KOPT-K1 (cell line): ENCODE measurements around the gene GPR161.
"Not testable (repeated sequence)": the region's sequence is repeated elsewhere in the genome, so short reads cannot be mapped to it uniquely, and the experiment has no call there.

Source experiments
- H3K27ac ChIP-seq: fragments of 200-600 bp; sonication (generic); 2 replicates; pipeline ENCODE4 v1.5.1; 2016; ENCODE audit warnings: antibody characterized with exemption, mild to moderate bottlenecking, low read depth, low read length; ENCODE audit not compliant: poor library complexity, severe bottlenecking
- H3K36me3 ChIP-seq: fragments of 200-600 bp; sonication (generic); 2 replicates; pipeline ENCODE4 v1.5.1; 2017; ENCODE audit warnings: antibody characterized with exemption, mild to moderate bottlenecking, low read length, moderate library complexity; ENCODE audit not compliant: insufficient read depth
- H3K9me3 ChIP-seq: fragments of 200-600 bp; sonication (generic); 2 replicates; pipeline ENCODE4 v1.5.1; 2017; ENCODE audit warnings: antibody characterized with exemption, low read length, mild to moderate bottlenecking; ENCODE audit not compliant: insufficient read depth, poor library complexity, severe bottlenecking

Gene GPR161

GRCh38 chr1:168069384-168069783, 67.3 kb downstream of the GPR161 start:
- Histone ChIP-seq H3K27ac (no peak overlapping the region), H3K36me3 (peaks cover 81% of the 10 kb centered on the region), H3K9me3 (no peaks in the 10 kb centered on the region)

DNA sequence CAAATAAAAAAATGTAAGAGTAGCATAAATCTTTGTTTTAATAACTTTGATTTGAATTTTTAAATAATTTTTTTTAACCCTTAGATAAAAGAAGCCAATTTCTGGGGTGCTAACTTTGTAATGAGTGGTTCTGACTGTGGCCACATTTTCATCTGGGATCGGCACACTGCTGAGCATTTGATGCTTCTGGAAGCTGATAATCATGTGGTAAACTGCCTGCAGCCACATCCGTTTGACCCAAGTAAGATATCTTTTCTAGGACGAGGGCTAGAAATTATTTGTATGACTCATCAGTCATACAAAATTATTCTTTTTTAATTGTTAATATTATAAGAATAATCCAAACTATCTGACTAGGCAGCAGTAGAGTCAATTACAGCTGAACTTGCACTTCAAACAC, 71.2 kb downstream of the GPR161 start:
- Histone ChIP-seq H3K9me3 (no peaks in the 10 kb centered on the region), H3K36me3 (peaks cover 60% of the 10 kb centered on the region), H3K27ac (no peak overlapping the region)

- peaks cover 58% of the 10 kb centered on the region for H3K36me3 ChIP-seq
- H3K9me3 ChIP-seq = no peaks in the 10 kb centered on the region
- H3K27ac ChIP-seq = no peak overlapping the region
Measured at GRCh38 chr1:168064216-168064615, 72.5 kb downstream of the GPR161 start.

DNA sequence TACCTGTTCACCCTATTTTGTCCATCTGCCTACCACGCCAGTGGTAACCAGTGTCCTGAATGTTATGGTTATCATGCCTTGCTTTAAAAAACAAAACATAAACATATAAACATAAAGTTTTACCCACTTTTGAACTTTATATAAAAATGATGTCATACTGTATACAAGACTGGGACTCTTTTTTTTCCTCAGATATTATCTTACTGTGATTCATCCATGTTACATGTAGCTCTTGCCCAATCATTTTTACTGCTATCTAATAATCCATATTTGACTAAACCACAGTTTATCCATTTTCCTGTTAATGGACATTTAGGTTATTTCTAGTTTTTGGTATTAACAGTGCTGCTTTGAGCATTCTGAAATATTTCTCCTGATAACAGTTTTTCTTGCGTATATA, 78.8 kb downstream of the GPR161 start:
- Histone ChIP-seq H3K9me3 (no peaks in the 10 kb centered on the region), H3K36me3 (peaks cover 31% of the 10 kb centered on the region), H3K27ac (no peak overlapping the region)

- Histone ChIP-seq H3K9me3 (no peaks in the 10 kb centered on the region), H3K36me3 (peaks cover 31% of the 10 kb centered on the region), H3K27ac (no peak overlapping the region)
Measured at GRCh38 chr1:168057355-168057754, 79.4 kb downstream of the GPR161 start.

DNA sequence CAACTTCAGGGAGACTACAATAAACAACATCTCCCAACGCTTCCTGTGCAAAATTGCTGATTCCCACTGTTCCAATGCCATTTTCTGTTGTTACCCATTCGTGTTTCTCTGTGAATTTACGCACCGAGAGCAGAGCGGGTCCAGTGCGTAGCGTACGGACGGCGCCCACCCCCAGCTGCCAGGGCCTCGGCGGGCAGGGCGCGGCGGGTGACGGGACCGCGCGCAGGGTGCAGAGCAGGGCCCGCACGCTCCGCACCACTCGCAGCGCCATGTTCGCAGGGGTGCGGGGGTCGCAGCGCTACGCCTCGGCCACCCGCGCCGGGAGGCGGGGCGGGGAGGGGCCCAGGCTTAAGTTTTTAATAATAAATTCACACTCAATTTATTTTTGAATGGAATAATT, 80.6 kb downstream of the GPR161 start:
- H3K9me3 ChIP-seq, H3K27ac ChIP-seq: not testable (repeated sequence)
- peaks cover 35% of the 10 kb centered on the region for H3K36me3 ChIP-seq

DNA sequence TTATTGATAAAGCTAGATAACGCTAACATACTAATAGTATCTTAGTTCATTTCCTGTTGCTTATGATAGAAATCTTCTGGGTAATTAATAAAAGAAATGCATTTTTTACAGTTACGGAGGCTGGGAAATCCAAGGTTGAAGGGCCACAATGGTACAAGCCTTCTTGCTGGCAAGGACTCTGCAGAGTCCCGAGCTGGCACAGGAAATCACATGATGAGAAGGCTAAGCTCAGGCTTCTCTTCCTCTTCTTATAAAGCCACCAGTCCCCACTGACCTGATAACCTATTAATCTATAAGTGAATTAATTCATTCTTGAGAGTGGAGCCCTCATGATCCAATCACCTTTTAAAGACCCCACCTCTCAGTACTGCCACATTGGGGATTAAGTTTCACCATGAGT, 82.6 kb downstream of the GPR161 start:
- Histone ChIP-seq H3K27ac (no peak overlapping the region), H3K9me3 (no peaks in the 10 kb centered on the region), H3K36me3 (peaks cover 23% of the 10 kb centered on the region)

DNA sequence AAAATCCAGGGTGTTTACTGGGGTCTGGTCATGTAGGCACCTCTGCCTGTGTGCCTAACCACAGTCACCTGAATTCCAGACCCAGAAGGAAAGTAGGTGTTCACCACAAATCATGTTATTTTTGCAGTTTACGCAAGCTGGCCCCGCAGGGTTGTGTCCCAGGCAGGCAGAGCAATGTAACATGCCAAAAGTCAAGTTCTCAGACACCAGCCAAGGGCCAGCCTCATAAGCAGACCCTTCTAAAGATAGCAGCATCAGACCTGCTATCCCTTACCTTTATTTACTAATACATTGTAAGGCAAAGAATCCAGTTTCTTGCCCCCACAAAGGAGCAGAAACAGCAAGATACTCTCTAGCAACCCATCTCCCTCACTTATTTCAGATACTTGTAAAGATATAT, 83.0 kb downstream of the GPR161 start:
- H3K36me3 ChIP-seq = peaks cover 19% of the 10 kb centered on the region
- H3K27ac ChIP-seq = no peak overlapping the region
- H3K9me3 ChIP-seq = no peaks in the 10 kb centered on the region

- no peak overlapping the region for H3K27ac ChIP-seq
- peaks cover 22% of the 10 kb centered on the region; the same call in 1 of the 2 replicates for H3K36me3 ChIP-seq
- no peaks in the 10 kb centered on the region for H3K9me3 ChIP-seq
Measured at GRCh38 chr1:168050880-168051279, 85.8 kb downstream of the GPR161 start.

DNA sequence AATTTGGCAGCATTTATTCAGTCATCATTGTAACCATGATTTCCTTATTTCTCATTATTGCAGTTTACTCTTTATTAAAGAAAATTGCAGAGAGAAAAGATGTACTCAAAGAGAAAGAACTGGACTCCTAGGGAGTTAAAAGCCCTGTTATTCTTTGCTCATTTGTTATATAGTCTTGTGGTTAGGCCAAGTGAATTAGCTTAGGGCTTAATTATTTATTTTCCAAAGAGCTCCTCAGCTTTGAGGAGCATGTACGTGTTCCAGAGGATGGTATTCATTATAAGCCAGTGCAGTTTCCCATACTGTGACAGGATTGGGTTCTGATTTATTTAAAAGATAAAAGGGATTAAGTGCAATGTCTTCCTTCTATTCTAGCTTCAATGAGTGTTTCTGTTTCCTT, 86.4 kb downstream of the GPR161 start:
- Histone ChIP-seq H3K27ac (no peak overlapping the region), H3K36me3 (peaks cover 26% of the 10 kb centered on the region), H3K9me3 (no peaks in the 10 kb centered on the region)

DNA sequence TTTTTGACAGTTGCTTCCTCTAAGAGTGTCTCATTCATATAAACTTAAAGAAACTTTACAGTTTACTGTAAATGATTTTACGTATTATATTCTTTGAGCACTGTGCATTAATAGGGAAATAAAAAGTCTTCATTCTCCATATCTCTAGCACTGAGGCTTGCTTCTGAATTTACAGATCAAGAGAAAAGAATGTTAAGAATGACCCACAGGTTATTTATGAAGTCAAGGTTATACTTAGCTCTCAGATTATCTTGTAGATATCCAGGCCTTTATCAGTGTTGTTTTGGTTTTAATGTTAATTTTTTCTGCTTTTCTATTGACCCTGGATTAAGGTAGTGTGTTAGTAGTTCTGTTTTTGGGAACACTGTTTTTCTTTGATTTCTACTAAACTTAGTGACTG, 91.4 kb downstream of the GPR161 start:
- Histone ChIP-seq H3K27ac (no peak overlapping the region), H3K9me3 (peaks cover 13% of the 10 kb centered on the region), H3K36me3 (peaks cover 51% of the 10 kb centered on the region)

- no peak overlapping the region for H3K27ac ChIP-seq
- H3K9me3 ChIP-seq = peaks cover 13% of the 10 kb centered on the region
- peaks cover 45% of the 10 kb centered on the region for H3K36me3 ChIP-seq
Measured at GRCh38 chr1:168042362-168042761, 94.4 kb downstream of the GPR161 start.

DNA sequence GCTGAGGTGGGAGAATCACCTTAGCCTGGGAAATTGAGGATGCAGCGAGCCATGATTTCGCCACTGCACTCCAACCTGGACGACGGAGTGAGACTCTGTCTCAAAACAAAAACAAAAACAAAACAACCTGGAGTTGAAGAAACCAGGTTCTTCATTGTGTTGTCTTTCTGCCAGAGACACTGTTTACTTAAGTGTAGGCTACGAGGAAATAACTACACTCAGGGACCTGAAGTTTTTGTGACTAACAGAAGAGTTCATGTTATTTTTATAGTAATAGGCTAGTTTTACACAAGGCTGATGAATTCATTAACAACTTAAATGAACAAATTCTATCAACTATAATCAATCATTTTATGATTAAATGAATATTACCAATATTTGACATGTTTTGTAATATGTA, 101.4 kb downstream of the GPR161 start:
- Histone ChIP-seq H3K27ac (no peak overlapping the region), H3K36me3 (peaks cover 3% of the 10 kb centered on the region; the same call in 1 of the 2 replicates)

DNA sequence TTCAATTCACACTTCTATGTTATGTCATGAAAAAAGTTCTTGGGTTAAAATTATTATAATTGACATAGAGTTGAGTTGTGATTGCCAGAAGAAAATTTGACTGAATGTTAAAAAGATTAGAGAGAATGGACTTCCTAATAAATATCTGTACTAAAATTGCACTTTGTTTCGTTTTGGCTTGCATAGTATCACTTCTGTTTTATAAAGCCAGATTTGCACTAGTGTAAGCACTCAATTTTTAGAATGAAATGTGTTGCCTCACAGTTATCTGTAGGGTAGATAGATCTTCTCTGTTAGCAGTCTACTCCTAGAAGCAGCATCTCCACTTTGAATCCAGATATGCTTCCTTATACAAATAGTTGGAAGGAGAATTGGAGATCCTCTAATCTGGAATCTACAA, 104.7 kb downstream of the GPR161 start:
- Histone ChIP-seq H3K9me3 (no peaks in the 10 kb centered on the region), H3K27ac (no peak overlapping the region), H3K36me3 (peaks cover 10% of the 10 kb centered on the region)

More for the DNA sequence above, 101.4 kb downstream of the GPR161 start:
- H3K9me3 ChIP-seq = no peaks in the 10 kb centered on the region

GRCh38 chr1:168031627-168032026, 105.1 kb downstream of the GPR161 start:
- H3K27ac ChIP-seq = no peak overlapping the region
- H3K36me3 ChIP-seq = peaks cover 14% of the 10 kb centered on the region
- no peaks in the 10 kb centered on the region for H3K9me3 ChIP-seq

DNA sequence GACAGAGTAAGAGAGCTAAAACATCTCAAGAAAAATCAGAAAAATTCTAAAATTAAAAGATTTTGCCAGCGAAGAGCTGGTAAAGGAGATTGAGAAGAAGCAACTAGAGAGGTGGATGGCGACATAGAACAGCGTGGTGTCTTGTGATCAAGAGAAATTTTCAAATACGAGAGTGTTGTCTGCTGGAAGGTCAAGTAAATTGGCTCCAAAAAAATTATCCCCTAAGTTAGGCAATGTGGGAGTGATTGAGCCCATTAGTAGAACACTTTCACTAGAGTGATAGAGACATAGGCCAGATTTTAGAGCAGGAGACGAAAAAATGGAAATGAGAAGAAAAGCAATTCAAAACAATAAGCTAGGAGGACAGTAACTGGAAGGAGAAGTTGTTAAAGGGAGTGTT, 105.5 kb downstream of the GPR161 start:
- H3K9me3 ChIP-seq = no peaks in the 10 kb centered on the region
- no peak overlapping the region for H3K27ac ChIP-seq
- peaks cover 18% of the 10 kb centered on the region for H3K36me3 ChIP-seq
